ENCODE measurements around the gene TFR2.

TFR2 gene

GRCh38 chr7:100641860-100642533, 645 bp upstream of the TFR2 start:
- no peaks in the 10 kb centered on the region for H3K36me3 Mint-ChIP-seq
- peaks cover 3% of the 10 kb centered on the region for H3K4me1 Mint-ChIP-seq (ENCODE audit: low read depth)
- H3K9me3 Mint-ChIP-seq (ENCODE audit: low read depth) = no peaks in the 10 kb centered on the region
- no peaks in the 10 kb centered on the region for H3K27me3 Mint-ChIP-seq
- H3K4me3 Mint-ChIP-seq = no peak overlapping the region
- H3K27ac Mint-ChIP-seq = no peak overlapping the region

GRCh38 chr7:100640517-100641440, 573 bp downstream of the TFR2 start:
- H3K4me1 Mint-ChIP-seq (ENCODE audit: low read depth) = peaks cover 3% of the 10 kb centered on the region
- no peak overlapping the region for H3K27ac Mint-ChIP-seq
- no peaks in the 10 kb centered on the region for H3K36me3 Mint-ChIP-seq
- no peaks in the 10 kb centered on the region for H3K9me3 Mint-ChIP-seq (ENCODE audit: low read depth)
- H3K27me3 Mint-ChIP-seq = no peaks in the 10 kb centered on the region
- H3K4me3 Mint-ChIP-seq = no peak overlapping the region

GRCh38 chr7:100639995-100640516, 1.3 kb downstream of the TFR2 start:
- H3K27ac Mint-ChIP-seq = no peak overlapping the region
- H3K4me1 Mint-ChIP-seq (ENCODE audit: low read depth) = peaks cover 3% of the 10 kb centered on the region
- no peak overlapping the region for H3K4me3 Mint-ChIP-seq
- H3K9me3 Mint-ChIP-seq (ENCODE audit: low read depth) = no peaks in the 10 kb centered on the region
- H3K36me3 Mint-ChIP-seq = no peaks in the 10 kb centered on the region
- H3K27me3 Mint-ChIP-seq = no peaks in the 10 kb centered on the region

DNA sequence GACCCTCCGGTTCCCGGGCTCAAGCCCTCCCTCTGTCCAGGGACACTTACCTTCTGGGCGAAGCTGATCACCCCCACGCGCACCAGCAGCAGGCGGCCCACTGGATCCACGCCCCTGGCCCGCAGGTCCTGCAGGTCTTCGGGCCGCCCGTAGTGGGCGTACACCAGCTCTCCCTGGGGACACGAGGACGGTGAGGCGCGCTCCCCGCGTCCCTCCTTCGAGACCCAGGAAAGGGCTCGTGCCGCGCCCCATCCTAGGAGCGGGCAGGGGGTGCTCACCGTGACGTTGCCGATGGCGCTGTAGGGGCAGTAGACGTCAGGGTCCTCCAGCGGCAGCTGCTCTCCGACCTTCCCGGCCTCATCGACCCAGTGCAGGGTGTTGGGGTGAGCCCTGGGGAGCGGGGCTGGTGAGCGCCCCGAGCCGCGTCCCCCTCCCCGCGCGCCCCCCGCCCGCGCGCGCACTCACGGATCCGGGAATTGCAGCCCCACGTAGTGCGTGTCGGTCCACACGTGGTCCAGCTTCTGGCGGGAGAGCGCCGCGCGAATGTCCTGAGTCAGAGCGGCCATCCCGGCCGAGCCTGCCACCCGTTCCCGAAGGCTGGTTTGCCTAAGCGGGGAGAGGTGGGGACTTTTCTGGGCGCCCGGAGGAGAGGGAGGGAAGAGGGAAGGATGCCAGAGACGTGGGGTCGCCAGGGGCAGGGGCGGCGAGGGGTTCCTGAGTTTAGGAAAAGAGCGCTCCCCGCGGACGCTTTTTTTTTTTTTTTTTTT, 8.2 kb downstream of the TFR2 start:
- Mint-ChIP-seq H3K4me1 (ENCODE audit: low read depth) (peaks cover 21% of the 10 kb centered on the region), H3K9me3 (ENCODE audit: low read depth) (no peaks in the 10 kb centered on the region), H3K27me3 (no peaks in the 10 kb centered on the region), H3K27ac (peak overlapping the region; percentile 93), H3K36me3 (no peaks in the 10 kb centered on the region), H3K4me3 (peak overlapping the region; percentile 84)

GRCh38 chr7:100630066-100630465, 11.3 kb downstream of the TFR2 start:
- Mint-ChIP-seq H3K27ac (peak overlapping the region; percentile 56), H3K36me3 (no peaks in the 10 kb centered on the region), H3K27me3 (no peaks in the 10 kb centered on the region), H3K9me3 (ENCODE audit: low read depth) (no peaks in the 10 kb centered on the region), H3K4me3 (no peak overlapping the region), H3K4me1 (ENCODE audit: low read depth) (peaks cover 30% of the 10 kb centered on the region)

- H3K4me1 Mint-ChIP-seq (ENCODE audit: low read depth) = peaks cover 30% of the 10 kb centered on the region
- no peaks in the 10 kb centered on the region for H3K27me3 Mint-ChIP-seq
- H3K4me3 Mint-ChIP-seq = no peak overlapping the region
- no peaks in the 10 kb centered on the region for H3K9me3 Mint-ChIP-seq (ENCODE audit: low read depth)
- no peaks in the 10 kb centered on the region for H3K36me3 Mint-ChIP-seq
- H3K27ac Mint-ChIP-seq = peak overlapping the region; percentile 46
These were observed 12.1 kb downstream of the TFR2 start for GRCh38 chr7:100629117-100629716.

GRCh38 chr7:100627238-100627549, 14.2 kb downstream of the TFR2 start:
- no peaks in the 10 kb centered on the region for H3K27me3 Mint-ChIP-seq
- H3K4me1 Mint-ChIP-seq (ENCODE audit: low read depth) = peaks cover 30% of the 10 kb centered on the region
- no peaks in the 10 kb centered on the region for H3K36me3 Mint-ChIP-seq

DNA sequence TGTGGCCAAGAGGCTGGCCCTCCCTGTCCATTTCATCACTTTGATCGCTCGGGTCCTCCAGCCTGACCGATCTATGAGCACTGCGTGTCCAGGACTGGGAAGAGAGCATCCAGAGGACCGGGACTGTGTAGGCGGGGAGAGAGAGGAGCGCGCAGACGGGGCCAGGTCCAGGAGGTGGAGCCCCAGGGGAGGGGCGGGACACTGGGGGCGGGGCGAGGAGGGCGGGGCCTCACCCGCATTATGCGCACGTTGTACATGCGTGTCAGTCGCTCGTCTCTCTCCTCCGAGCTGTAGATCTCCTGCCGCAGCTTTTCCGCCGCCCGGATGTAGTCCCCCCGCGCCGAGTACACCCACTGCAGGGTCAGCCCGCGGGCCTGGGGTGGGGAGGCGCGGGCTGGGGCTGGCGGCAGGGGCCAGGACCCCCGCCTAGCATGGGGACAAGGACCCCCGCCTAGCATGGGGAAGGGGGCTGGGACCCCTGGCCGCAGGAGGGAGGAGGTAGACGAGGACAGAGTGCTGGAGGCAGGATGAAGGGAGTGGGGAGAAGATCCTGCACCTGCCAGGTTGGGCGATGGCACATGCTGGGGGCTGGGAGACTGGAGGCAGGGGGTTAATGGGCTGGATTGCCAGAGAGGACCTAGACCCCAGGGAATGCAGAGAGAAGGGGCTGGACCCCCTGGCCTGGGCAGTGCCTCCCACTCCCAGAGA, 14.7 kb downstream of the TFR2 start:
- H3K4me3 Mint-ChIP-seq = peak overlapping the region; percentile 76
- H3K27ac Mint-ChIP-seq = peak overlapping the region; percentile 78
- H3K9me3 Mint-ChIP-seq (ENCODE audit: low read depth) = no peaks in the 10 kb centered on the region
- H3K36me3 Mint-ChIP-seq = no peaks in the 10 kb centered on the region
- H3K27me3 Mint-ChIP-seq = no peaks in the 10 kb centered on the region
- peaks cover 30% of the 10 kb centered on the region for H3K4me1 Mint-ChIP-seq (ENCODE audit: low read depth)

More at GRCh38 chr7:100627238-100627549, 14.2 kb downstream of the TFR2 start:
- Mint-ChIP-seq H3K27ac (no peak overlapping the region), H3K4me3 (peak overlapping the region; percentile 76), H3K9me3 (ENCODE audit: low read depth) (no peaks in the 10 kb centered on the region)

GRCh38 chr7:100626055-100626454, 15.3 kb downstream of the TFR2 start:
- H3K36me3 Mint-ChIP-seq = no peaks in the 10 kb centered on the region
- H3K9me3 Mint-ChIP-seq (ENCODE audit: low read depth) = no peaks in the 10 kb centered on the region
- H3K27ac Mint-ChIP-seq = no peak overlapping the region

GRCh38 chr7:100623951-100624824, 17.2 kb downstream of the TFR2 start:
- H3K4me1 Mint-ChIP-seq (ENCODE audit: low read depth) = peaks cover 19% of the 10 kb centered on the region
- no peaks in the 10 kb centered on the region for H3K9me3 Mint-ChIP-seq (ENCODE audit: low read depth)
- no peak overlapping the region for H3K27ac Mint-ChIP-seq
- no peak overlapping the region for H3K4me3 Mint-ChIP-seq
- no peaks in the 10 kb centered on the region for H3K27me3 Mint-ChIP-seq
- H3K36me3 Mint-ChIP-seq = peaks cover 2% of the 10 kb centered on the region

More at GRCh38 chr7:100626055-100626454, 15.3 kb downstream of the TFR2 start:
- Mint-ChIP-seq H3K4me3 (peak overlapping the region; percentile 76), H3K27me3 (no peaks in the 10 kb centered on the region), H3K4me1 (ENCODE audit: low read depth) (peaks cover 30% of the 10 kb centered on the region)

- no peaks in the 10 kb centered on the region for H3K9me3 Mint-ChIP-seq (ENCODE audit: low read depth)
- H3K36me3 Mint-ChIP-seq = peaks cover 2% of the 10 kb centered on the region
- peaks cover 7% of the 10 kb centered on the region for H3K4me1 Mint-ChIP-seq (ENCODE audit: low read depth)
- H3K27me3 Mint-ChIP-seq = no peaks in the 10 kb centered on the region
- no peak overlapping the region for H3K4me3 Mint-ChIP-seq
- H3K27ac Mint-ChIP-seq = no peak overlapping the region
These were observed 19.8 kb downstream of the TFR2 start for GRCh38 chr7:100621554-100621953.

DNA sequence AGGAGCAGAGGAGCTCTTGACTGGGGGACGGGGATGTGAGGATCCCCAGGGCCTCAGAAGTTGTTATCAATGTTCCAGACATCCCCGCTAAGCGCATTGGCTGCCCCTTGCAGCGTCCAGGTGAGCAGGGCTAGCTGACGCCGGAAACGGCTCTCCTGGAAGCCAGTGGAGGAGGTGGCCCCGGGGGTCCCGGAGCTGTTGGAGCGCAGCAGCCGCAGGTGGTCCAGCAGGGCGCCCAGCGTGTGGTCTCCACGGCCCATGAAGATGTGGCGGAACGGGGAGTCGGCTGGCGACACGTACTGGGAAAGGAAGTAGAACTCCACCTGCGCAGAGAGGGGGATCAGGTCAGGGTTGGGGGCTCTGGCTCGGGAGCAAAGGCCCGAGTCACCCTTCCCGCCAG, 20.5 kb downstream of the TFR2 start:
- Mint-ChIP-seq H3K27me3 (no peaks in the 10 kb centered on the region), H3K4me1 (ENCODE audit: low read depth) (peaks cover 4% of the 10 kb centered on the region), H3K27ac (no peak overlapping the region), H3K36me3 (peaks cover 2% of the 10 kb centered on the region), H3K4me3 (no peak overlapping the region), H3K9me3 (ENCODE audit: low read depth) (no peaks in the 10 kb centered on the region)

DNA sequence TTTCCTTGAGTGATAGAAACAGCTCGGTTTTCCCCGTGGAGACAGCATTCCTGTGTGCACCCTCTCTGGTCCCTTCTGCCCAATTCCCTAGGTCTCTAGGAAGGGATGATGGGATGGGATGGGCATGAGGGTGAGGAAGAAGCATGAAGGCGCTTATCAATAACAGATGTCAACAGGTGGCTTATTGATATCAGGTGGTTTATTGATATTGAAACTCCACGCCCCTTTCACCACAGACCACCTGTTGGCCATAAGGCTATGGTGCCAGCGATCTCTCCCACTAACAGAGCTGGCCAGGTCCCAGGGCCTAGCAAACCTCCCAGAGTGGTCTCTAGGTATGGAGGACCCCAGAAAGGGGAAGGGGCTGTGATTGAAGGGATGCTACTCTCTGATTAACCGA, 21.1 kb downstream of the TFR2 start:
- Mint-ChIP-seq H3K27ac (no peak overlapping the region), H3K36me3 (peaks cover 2% of the 10 kb centered on the region), H3K27me3 (no peaks in the 10 kb centered on the region), H3K9me3 (ENCODE audit: low read depth) (no peaks in the 10 kb centered on the region), H3K4me3 (no peak overlapping the region), H3K4me1 (ENCODE audit: low read depth) (peaks cover 3% of the 10 kb centered on the region)

Data from activated naive CD8-positive, alpha-beta T cell (primary cell).